Measurements from ENCODE around the gene TMCO4. TPM values are rescaled to one million over a fixed set of nuclear protein-coding genes. Genes with fewer than 3 reads are reported as not detected.

TMCO4 gene
- total RNA-seq, 1 experiment from 2014 or later, result 7.2 TPM

- H3K36me3 Mint-ChIP-seq, result no peaks in the 10 kb centered on the region
- H3K27ac Mint-ChIP-seq, result no peak overlapping the region
- peaks cover 12% of the 10 kb centered on the region for H3K4me1 Mint-ChIP-seq
- CTCF ChIA-PET, result interaction anchor here (0.6 to 3.2 kb wide), 20 partner anchors 8 to 713 kb away, joined by 3 to 21 read pairs (median 5); partner anchors contain the start of genes EMC1, MRTO4 and SLC66A1
- peaks cover 23% of the 10 kb centered on the region for H3K27me3 Mint-ChIP-seq (ENCODE audit: low read depth)
- no peaks in the 10 kb centered on the region for H3K9me3 Mint-ChIP-seq
- POLR2A ChIA-PET, result no interaction called here
- H3K4me3 Mint-ChIP-seq, result no peak overlapping the region
- no peak for TF ChIP-seq NR2C2 (CRISPR knock-in tag; IDR thresholded peaks at IDR 0.05)
- no peak for TF ChIP-seq JAZF1 (CRISPR knock-in tag; IDR thresholded peaks at IDR 0.05)
- no peak for TF ChIP-seq FOXP4 (CRISPR knock-in tag; IDR thresholded peaks at IDR 0.05)
- peak; percentile 25; the same call in 1 of the 2 replicates for TF ChIP-seq CTCF (IDR thresholded peaks at IDR 0.05)
- TF ChIP-seq TCF7 (CRISPR knock-in tag; IDR thresholded peaks at IDR 0.05; ENCODE audit: low read depth), result no peak
- ATAC-seq (peak; percentile 53), DNase-seq (ENCODE audit: low spot score) (peak; percentile 84)
These were observed 151.0 kb downstream of the TMCO4 start for GRCh38 chr1:19648689-19649088.

GRCh38 chr1:19648239-19648638 is 151.5 kb downstream of the TMCO4 start:
- H3K4me1 Mint-ChIP-seq, result peaks cover 11% of the 10 kb centered on the region
- no peak overlapping the region for H3K27ac Mint-ChIP-seq
- H3K9me3 Mint-ChIP-seq, result no peaks in the 10 kb centered on the region
- H3K36me3 Mint-ChIP-seq, result no peaks in the 10 kb centered on the region
- H3K4me3 Mint-ChIP-seq, result no peak overlapping the region
- ChIA-PET CTCF (interaction anchor here (0.6 to 3.2 kb wide), 15 partner anchors 8 to 713 kb away, joined by 3 to 21 read pairs (median 5); partner anchors contain the start of gene SLC66A1), POLR2A (no interaction called here)
- peaks cover 27% of the 10 kb centered on the region for H3K27me3 Mint-ChIP-seq (ENCODE audit: low read depth)
- ATAC-seq (no peak), DNase-seq (ENCODE audit: low spot score) (no peak)
- TF ChIP-seq NFATC4 (CRISPR knock-in tag; IDR thresholded peaks at IDR 0.05), result no peak
- no peak for TF ChIP-seq ZMAT4 (CRISPR knock-in tag; IDR thresholded peaks at IDR 0.05)
- TF ChIP-seq PRDM15 (CRISPR knock-in tag; IDR thresholded peaks at IDR 0.05), result no peak
- TF ChIP-seq ZNF423 (CRISPR knock-in tag; IDR thresholded peaks at IDR 0.05), result no peak
- TF ChIP-seq PREB (CRISPR knock-in tag; IDR thresholded peaks at IDR 0.05; ENCODE audit: borderline replicate concordance), result no peak
- no peak for TF ChIP-seq ERG (CRISPR knock-in tag; IDR thresholded peaks at IDR 0.05)
- no peak for TF ChIP-seq CREM (CRISPR knock-in tag; IDR thresholded peaks at IDR 0.05)
- TF ChIP-seq ATF2 (CRISPR knock-in tag; IDR thresholded peaks at IDR 0.05; ENCODE audit: borderline replicate concordance, low read depth), result no peak
- TF ChIP-seq CBFB (CRISPR knock-in tag; IDR thresholded peaks at IDR 0.05; ENCODE audit: low read depth), result no peak
- TF ChIP-seq ELF4 (CRISPR knock-in tag; IDR thresholded peaks at IDR 0.05; ENCODE audit: low read depth), result no peak
- TF ChIP-seq KAT7 (CRISPR knock-in tag; IDR thresholded peaks at IDR 0.05; ENCODE audit: borderline replicate concordance), result no peak
- TF ChIP-seq FOXK1 (CRISPR knock-in tag; IDR thresholded peaks at IDR 0.05), result no peak
- TF ChIP-seq ZNF396 (CRISPR knock-in tag; IDR thresholded peaks at IDR 0.05; ENCODE audit: borderline replicate concordance), result no peak
- no peak for TF ChIP-seq ZBTB21 (CRISPR knock-in tag; IDR thresholded peaks at IDR 0.05; ENCODE audit: borderline replicate concordance)
- TF ChIP-seq ZNF281 (CRISPR knock-in tag; IDR thresholded peaks at IDR 0.05), result no peak
- no peak for TF ChIP-seq GABPB1 (CRISPR knock-in tag; IDR thresholded peaks at IDR 0.05)
